ENCODE results near the gene PTF1A.
"Not testable (repeated sequence)": the region's sequence is repeated elsewhere in the genome, so short reads cannot be mapped to it uniquely, and the experiment has no call there.

The PTF1A gene

DNA sequence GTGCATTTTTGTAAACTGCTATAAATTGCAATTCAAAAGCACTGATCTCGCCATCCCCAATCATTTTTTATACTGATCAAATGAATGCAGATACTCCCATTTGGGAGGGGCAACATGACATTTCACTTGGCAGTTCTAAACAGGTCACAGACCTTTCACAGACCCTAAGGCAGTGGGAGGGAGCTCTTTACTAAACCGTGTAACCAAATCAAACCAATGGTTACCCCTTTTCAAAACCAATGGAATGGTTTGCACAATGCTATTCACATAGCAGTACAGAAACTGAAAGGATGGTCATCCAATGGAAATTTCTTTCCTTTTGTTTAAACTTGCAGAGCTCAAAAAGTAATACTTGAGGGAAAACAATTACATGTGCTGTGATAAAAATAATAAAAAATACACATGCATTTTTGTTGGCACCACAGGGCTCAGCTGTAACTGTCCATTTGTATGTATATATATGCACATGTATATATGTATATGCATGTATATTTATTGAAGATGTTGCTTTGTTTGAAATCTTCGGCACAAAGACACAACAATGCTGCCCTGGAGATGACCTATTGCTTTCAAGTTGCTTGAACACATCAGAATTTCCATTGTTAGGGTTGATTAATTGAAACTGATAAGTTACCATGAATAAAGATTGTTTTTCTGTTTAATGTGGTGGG, 14.0 kb downstream of the PTF1A start:
- peaks cover 50% of the 10 kb centered on the region for H3K27me3 Mint-ChIP-seq
- H3K27ac Mint-ChIP-seq, result no peak overlapping the region
- no peaks in the 10 kb centered on the region for H3K9me3 Mint-ChIP-seq
- DNase-seq (no peak), ATAC-seq (no peak)
- H3K4me1 Mint-ChIP-seq, result no peaks in the 10 kb centered on the region
- H3K4me3 Mint-ChIP-seq, result no peak overlapping the region
- H3K36me3 Mint-ChIP-seq (ENCODE audit: low read depth), result no peaks in the 10 kb centered on the region

DNA sequence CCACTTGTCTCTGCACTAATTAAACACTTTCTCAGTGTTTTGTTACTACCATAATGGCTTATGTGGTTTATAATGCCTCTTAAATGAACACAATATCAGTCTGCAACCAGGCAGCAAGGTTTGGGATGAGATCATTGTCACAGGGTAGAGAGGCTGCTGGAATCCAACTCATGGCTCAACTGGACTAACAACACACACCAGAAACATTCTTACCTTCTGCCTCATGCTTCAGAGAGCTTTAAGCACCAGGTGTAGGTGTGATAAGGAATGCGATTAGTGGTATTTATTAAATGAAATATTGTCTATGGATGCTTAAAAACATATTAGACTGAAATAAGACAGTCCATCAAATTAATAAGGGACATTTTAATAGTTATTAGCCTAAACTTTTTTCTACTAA, 25.4 kb downstream of the PTF1A start:
- Mint-ChIP-seq H3K4me1 (no peaks in the 10 kb centered on the region), H3K9me3 (no peaks in the 10 kb centered on the region), H3K27ac (no peak overlapping the region), H3K4me3 (no peak overlapping the region), H3K27me3 (peaks cover 3% of the 10 kb centered on the region), H3K36me3 (ENCODE audit: low read depth) (no peaks in the 10 kb centered on the region)
- ATAC-seq (no peak), DNase-seq (no peak)

DNA sequence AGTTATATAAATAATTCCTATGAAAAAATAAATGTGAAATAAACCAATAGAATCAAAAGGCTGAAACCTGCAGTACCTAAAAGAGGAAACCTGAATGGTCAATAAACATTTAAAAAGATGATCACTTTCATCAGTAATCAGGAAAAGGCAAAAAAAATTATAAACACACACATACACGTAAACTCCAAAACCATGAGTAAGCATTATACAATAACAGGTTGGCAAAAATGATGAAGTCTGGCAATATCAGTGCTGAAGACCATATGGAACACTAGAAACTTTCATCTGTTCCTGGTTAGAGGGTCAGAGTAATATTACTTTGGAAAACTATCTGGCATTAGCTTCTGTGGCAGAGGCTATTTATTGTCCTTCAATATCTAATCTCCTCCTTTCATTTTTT, 38.5 kb downstream of the PTF1A start:
- no peaks in the 10 kb centered on the region for H3K36me3 Mint-ChIP-seq (ENCODE audit: low read depth)
- DNase-seq (no peak), ATAC-seq (no peak)
- H3K4me1 Mint-ChIP-seq, result no peaks in the 10 kb centered on the region
- H3K27me3 Mint-ChIP-seq, result no peaks in the 10 kb centered on the region
- no peaks in the 10 kb centered on the region for H3K9me3 Mint-ChIP-seq
- H3K27ac Mint-ChIP-seq, result no peak overlapping the region
- no peak overlapping the region for H3K4me3 Mint-ChIP-seq

DNA sequence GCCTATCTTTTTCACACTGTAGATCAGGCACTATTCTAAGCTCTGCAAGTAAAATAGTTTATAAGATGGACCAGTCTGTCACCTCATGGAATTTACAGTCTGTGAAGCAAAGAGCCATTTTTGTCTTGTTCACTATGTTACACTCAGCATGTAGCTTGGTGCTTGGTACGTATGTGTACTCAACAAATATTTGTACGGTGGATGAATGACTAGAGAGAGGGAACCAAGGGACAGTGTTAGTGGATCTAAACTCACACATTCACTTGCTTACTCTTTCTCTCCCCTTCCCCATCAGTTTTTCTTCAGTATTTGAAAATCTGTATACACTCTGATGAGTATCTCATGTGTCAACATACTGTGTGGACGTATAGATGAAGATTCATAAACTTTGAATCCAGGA, 45.9 kb downstream of the PTF1A start:
- peaks cover 17% of the 10 kb centered on the region for H3K9me3 Mint-ChIP-seq
- no peak overlapping the region for H3K4me3 Mint-ChIP-seq
- DNase-seq (no peak), ATAC-seq (no peak)
- no peak overlapping the region for H3K27ac Mint-ChIP-seq
- no peaks in the 10 kb centered on the region for H3K4me1 Mint-ChIP-seq
- no peaks in the 10 kb centered on the region for H3K36me3 Mint-ChIP-seq (ENCODE audit: low read depth)
- peaks cover 7% of the 10 kb centered on the region for H3K27me3 Mint-ChIP-seq

DNA sequence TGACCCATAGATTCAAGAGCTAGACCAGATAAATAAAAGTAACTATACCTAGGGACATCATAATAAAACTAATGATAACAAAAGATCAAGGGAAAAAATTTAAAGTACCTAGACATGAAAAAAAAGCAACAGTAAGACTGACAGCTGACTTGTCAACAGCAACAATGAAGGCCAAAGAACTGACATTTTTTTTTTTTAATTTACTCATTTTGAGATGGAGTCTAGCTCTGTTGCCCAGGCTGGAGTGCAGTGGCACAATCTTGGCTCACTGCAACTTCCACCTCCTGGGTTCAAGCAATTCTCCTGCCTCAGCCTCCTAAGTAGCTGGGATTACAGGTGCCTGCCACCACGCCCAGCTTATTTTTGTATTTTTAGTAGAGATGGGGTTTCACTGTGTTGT, 49.7 kb downstream of the PTF1A start:
- not testable (repeated sequence) for H3K27ac Mint-ChIP-seq; H3K4me3 Mint-ChIP-seq; ATAC-seq; H3K36me3 Mint-ChIP-seq (ENCODE audit: low read depth); H3K27me3 Mint-ChIP-seq; DNase-seq; H3K4me1 Mint-ChIP-seq
- H3K9me3 Mint-ChIP-seq, result peaks cover 17% of the 10 kb centered on the region
